ENCODE data around the gene LCE6A.

LCE6A gene

GRCh38 chr1:152878042-152878441 is 35.4 kb downstream of the LCE6A start, which contains the start of gene SMCP:
Gene SMCP, plus strand, starts transcription at chr1:152878322. Its CDS starts 6,101 bp downstream, at chr1:152884423.
- no peak for DNase-seq

GRCh38 chr1:152879559-152880198 is 37.0 kb downstream of the LCE6A start:
- no peak for DNase-seq

- DNase-seq = no peak
Observed at GRCh38 chr1:152880316-152880715, 37.7 kb downstream of the LCE6A start.

GRCh38 chr1:152880907-152881306 is 38.3 kb downstream of the LCE6A start:
- DNase-seq = no peak

- no peak for DNase-seq
Observed at GRCh38 chr1:152884085-152884484, 41.4 kb downstream of the LCE6A start.

GRCh38 chr1:152884506-152884905 is 41.9 kb downstream of the LCE6A start:
- no peak for DNase-seq

- no peak for DNase-seq
Observed at GRCh38 chr1:152884966-152885624, 42.4 kb downstream of the LCE6A start.

GRCh38 chr1:152886085-152886484 is 43.4 kb downstream of the LCE6A start:
- DNase-seq = no peak

- no peak for DNase-seq
Observed at GRCh38 chr1:152886758-152887409, 44.2 kb downstream of the LCE6A start.

- no peak for DNase-seq
Observed at GRCh38 chr1:152888126-152888525, 45.5 kb downstream of the LCE6A start.
